Activated T-helper 2 cell treated with anti-CD3 and anti-CD28 coated beads, Interferon-gamma antibody, Interleukin-2, Interleukin-4, amounts not matched to agents 10 μg/mL and 5 μg/mL and 100 μg/mL, durations not matched to agents 14 hours and 24 hours and 36 hours (primary cell): ENCODE data around the gene MGLL. TPM values are rescaled to one million over a fixed set of nuclear protein-coding genes. Genes with fewer than 3 reads are reported as not detected.
"Not testable (repeated sequence)": the region's sequence is repeated elsewhere in the genome, so short reads cannot be mapped to it uniquely, and the experiment has no call there.

Experiments used
- DNase-seq: peaks from one replicate; pipeline ENCODE4 v3.0.0; 2021; ENCODE audit warnings: low spot score
- H3K27ac Mint-ChIP-seq: one replicate; pipeline ENCODE4 v1.8.0; 2021; ENCODE audit warnings: mixed read lengths
- H3K27me3 Mint-ChIP-seq: one replicate; pipeline ENCODE4 v1.8.0; 2021; ENCODE audit warnings: low read depth, mixed read lengths
- H3K36me3 Mint-ChIP-seq: one replicate; pipeline ENCODE4 v1.8.0; 2021; ENCODE audit warnings: low read depth, mixed read lengths
- H3K4me1 Mint-ChIP-seq: one replicate; pipeline ENCODE4 v1.8.0; 2021; ENCODE audit warnings: low read depth, mixed read lengths
- H3K4me3 Mint-ChIP-seq: one replicate; pipeline ENCODE4 v1.8.0; 2021; ENCODE audit warnings: low read depth, mild to moderate bottlenecking, moderate library complexity, mixed read lengths
- H3K9me3 Mint-ChIP-seq: one replicate; pipeline ENCODE4 v1.8.0; 2021; ENCODE audit warnings: mixed read lengths
- intact Hi-C: fragments of 100-400 bp; cut with micrococcal nuclease; formaldehyde crosslinking; loops from one replicate; pipeline ENCODE4 v1.15.1; 2023
- total RNA-seq: library from RNA; stranded (reverse); gene quantifications from 2 replicates; pipeline ENCODE4 v1.2.3, GENCODE V29; 2022

MGLL gene
- total RNA-seq, 1 donor from 2014 or later: 6.6 TPM

DNA sequence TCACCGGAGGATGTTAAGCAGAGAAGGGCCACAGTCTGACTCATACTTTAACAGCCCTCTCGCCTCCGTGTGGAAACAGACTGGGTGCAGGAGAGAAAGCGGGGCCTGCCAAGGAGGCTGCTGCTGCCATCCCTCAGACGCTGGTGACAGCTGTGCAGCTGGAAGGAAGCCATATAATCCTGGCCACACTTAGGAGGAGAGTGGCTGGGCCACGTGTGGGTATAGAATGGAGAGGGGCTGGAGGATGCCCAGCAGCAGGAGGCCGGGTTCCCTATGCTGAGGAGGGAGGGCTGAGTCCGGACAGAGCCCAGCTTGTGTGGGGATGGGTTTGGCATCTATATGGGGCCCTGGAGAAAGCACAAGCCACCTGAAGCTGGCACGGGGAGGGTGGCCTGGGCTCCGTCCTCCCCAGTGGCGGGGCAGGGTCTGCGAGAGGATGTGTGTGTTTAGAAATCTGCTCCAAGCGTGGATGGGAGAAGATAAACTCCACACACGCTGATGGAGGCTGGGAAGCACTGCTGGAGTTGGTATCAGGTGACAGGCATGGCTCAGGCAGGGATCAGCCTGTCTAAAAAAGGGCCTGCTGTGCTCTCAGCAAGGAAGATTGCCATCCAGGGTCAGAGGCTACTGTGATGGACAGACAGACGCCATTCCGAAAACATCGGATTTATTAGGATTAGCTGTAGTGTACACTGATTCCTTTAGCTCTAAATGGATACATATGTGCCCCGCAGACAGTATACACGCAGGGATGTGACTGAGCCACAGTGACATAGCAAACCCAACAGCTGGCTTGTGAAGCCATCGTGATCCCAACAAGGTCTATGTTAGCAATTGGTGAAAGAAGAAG, 133.7 kb downstream of the MGLL start:
- Mint-ChIP-seq H3K9me3 (no peaks in the 10 kb centered on the region), H3K4me1 (no peaks in the 10 kb centered on the region), H3K27ac (no peak overlapping the region), H3K36me3 (no peaks in the 10 kb centered on the region), H3K4me3 (no peak overlapping the region), H3K27me3 (no peaks in the 10 kb centered on the region)
- no peak for DNase-seq
- intact Hi-C loops: no loop called here

DNA sequence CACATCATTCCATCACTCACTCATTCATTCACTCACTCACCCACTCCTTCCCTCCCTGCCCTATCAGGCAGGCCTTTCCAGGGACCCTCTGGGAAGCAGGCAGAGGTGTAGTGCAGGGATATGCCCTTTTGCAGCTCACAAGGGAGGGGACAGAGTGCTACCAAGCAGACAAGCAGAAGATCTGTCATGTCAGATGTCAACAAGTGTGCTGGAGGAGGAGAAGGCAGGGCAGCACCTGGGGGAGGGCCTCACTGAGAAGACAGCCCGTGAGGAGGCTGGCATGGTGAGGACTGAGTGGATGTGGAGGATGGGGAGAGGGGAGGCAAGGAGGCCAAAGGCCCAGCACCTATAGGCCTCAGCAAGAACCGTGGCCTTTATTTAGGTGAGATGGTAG, 134.3 kb downstream of the MGLL start:
- intact Hi-C loops: no loop called here
- Mint-ChIP-seq H3K9me3 (no peaks in the 10 kb centered on the region), H3K27ac (no peak overlapping the region)

DNA sequence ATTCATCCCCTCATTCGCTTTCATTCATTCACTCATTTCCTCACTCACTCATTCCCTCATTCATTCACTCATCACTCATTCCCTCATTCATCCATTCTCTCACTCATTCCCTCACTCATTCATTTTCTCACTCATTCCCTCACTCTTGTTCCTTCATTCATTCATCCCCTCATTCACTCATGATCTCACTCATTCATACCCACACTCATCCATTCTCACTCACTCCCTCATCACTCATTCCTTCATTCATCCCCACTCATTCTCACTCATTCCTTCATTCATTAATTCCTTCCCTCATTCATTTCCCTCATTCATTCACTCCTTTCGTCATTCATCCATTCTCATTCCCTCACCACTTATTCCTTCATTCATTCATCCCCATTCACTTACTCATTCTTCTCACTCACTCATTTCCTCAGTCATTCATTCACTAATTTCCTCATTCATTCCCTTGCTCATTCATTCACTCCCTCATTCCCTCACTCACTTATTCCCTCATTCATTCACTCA, 135.0 kb downstream of the MGLL start:
- no peak for DNase-seq
- H3K9me3 Mint-ChIP-seq: no peaks in the 10 kb centered on the region
- no peaks in the 10 kb centered on the region for H3K4me1 Mint-ChIP-seq
- no peaks in the 10 kb centered on the region for H3K27me3 Mint-ChIP-seq
- H3K27ac Mint-ChIP-seq: no peak overlapping the region
- H3K4me3 Mint-ChIP-seq: no peak overlapping the region
- intact Hi-C loops: no loop called here
- H3K36me3 Mint-ChIP-seq: no peaks in the 10 kb centered on the region

More for the DNA sequence above, 134.3 kb downstream of the MGLL start:
- H3K27me3 Mint-ChIP-seq: no peaks in the 10 kb centered on the region
- no peaks in the 10 kb centered on the region for H3K4me1 Mint-ChIP-seq
- no peak overlapping the region for H3K4me3 Mint-ChIP-seq
- DNase-seq: no peak
- H3K36me3 Mint-ChIP-seq: no peaks in the 10 kb centered on the region

DNA sequence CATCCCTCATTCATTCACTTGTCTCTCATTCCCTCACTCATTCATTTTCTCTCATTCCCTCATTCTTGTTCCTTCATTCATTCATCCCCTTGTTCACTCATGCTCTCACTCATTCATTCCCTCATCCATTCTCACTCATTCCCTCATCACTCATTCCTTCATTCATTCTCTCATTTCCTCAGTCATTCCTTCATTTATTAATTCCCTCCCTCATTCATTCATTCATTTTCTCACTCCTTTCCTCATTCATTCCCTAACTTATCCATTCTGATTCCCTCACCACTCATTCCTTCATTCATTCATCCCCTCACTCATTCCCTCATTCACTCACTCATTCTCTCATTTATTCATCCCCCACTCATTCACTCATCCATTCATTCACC, 135.8 kb downstream of the MGLL start:
- H3K4me1 Mint-ChIP-seq: no peaks in the 10 kb centered on the region
- no peak for DNase-seq
- H3K27me3 Mint-ChIP-seq: no peaks in the 10 kb centered on the region
- H3K36me3 Mint-ChIP-seq: no peaks in the 10 kb centered on the region
- intact Hi-C loops: no loop called here
- H3K4me3 Mint-ChIP-seq: no peak overlapping the region
- no peaks in the 10 kb centered on the region for H3K9me3 Mint-ChIP-seq
- no peak overlapping the region for H3K27ac Mint-ChIP-seq

DNA sequence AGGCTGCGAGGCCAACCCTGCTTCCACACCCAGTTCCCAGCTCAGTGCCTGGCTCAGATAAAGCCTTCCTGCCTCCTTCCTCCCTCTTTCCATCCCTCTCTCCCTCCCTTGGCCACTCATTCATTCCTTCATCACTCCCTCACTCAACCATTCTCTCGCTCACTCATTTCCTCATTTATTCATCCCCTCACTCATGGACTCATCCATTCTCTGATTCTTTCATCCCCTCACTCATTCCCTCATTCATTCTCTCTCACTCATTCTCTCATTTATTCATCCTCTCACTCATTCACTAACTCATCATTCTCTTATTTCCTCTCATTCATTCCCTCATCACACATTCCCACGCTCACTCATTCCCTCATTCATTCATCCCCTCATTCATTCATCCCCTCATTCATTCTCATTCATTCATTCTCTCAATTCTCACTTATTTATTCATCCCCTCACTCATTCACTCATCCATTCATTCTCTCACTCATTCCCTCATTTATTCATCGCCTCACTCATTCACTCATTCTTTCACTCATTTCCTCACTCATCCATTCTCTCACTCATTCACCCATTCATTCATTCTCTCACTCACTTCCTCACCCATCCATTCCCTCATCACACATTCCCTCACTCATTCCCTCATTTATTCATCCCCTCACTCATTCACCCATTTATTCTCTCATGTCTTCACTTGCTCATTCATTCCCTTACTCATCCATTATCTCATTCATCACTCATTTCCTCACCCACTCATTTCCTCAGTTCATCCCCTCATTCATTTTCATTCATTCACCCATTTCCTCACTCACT, 136.4 kb downstream of the MGLL start:
- no peak overlapping the region for H3K4me3 Mint-ChIP-seq
- no peaks in the 10 kb centered on the region for H3K9me3 Mint-ChIP-seq
- H3K4me1 Mint-ChIP-seq: no peaks in the 10 kb centered on the region
- H3K27me3 Mint-ChIP-seq: no peaks in the 10 kb centered on the region
- no peak overlapping the region for H3K27ac Mint-ChIP-seq
- no peak for DNase-seq
- intact Hi-C loops: no loop called here
- no peaks in the 10 kb centered on the region for H3K36me3 Mint-ChIP-seq

DNA sequence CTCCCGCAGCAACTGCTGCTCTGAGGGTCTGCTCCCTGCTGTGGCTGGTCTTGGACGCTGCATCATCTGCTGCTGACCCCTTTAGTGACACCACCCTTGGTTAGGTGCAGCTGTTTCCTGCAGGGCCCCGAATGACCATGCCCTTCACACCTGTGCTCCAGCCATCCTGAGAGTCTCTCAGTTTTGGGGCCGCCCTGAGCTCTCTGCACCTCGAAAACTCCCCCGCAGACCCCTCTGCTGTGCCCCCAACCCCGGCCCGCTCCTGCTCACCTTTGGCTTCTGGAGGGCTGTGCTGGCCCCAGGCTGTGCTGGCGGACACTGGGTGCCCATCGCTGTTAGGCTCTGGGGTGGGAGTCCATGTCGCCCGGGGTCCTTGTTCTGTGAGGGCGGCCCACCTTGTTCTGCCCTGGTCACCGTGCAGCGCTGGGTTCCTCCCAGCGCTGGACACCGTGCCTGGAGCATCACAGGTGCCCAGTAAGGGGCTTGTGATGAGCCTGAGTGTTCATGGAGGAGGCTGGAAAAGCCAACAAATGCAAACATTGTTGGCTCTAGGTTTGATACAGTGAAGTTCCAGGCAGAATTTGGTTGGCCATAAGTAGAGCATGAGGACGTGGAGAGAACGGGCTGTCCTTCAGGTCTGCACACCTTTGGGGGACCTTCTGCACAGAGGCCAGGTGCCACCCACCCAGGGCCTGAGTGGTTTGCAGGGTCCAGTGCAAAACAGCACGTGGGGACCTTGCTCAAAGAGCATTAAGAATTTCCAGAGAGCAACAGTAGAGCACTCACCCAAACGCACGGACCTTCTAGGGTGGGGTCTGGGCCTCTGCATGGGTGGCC, 137.2 kb downstream of the MGLL start:
- intact Hi-C loops: no loop called here
- Mint-ChIP-seq H3K4me3 (no peak overlapping the region), H3K4me1 (no peaks in the 10 kb centered on the region), H3K9me3 (no peaks in the 10 kb centered on the region), H3K36me3 (no peaks in the 10 kb centered on the region), H3K27me3 (no peaks in the 10 kb centered on the region), H3K27ac (no peak overlapping the region)
- no peak for DNase-seq

DNA sequence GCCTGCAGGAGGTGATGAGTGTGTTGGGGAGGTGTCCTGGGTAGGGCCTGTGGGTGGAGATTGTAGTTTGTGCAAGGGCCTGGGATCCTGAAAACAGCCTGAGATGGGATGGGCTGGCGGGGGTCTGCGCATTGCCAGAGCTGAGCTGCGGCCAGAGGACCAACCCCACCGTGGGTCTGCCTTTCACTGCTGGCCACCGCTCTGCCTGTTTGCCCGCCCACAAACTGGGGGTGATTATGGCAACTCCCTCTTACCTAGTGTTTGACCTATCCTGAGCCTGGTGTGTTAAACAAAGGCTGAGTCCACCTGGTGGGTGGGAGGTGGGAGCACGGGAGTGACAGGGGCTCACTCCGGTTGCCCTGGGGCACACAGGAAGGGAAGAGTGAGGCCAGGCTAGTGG, 139.8 kb downstream of the MGLL start:
- no peak overlapping the region for H3K27ac Mint-ChIP-seq
- no peaks in the 10 kb centered on the region for H3K27me3 Mint-ChIP-seq
- H3K9me3 Mint-ChIP-seq: no peaks in the 10 kb centered on the region
- H3K36me3 Mint-ChIP-seq: no peaks in the 10 kb centered on the region
- H3K4me3 Mint-ChIP-seq: no peak overlapping the region
- H3K4me1 Mint-ChIP-seq: no peaks in the 10 kb centered on the region
- intact Hi-C loops: no loop called here
- no peak for DNase-seq

DNA sequence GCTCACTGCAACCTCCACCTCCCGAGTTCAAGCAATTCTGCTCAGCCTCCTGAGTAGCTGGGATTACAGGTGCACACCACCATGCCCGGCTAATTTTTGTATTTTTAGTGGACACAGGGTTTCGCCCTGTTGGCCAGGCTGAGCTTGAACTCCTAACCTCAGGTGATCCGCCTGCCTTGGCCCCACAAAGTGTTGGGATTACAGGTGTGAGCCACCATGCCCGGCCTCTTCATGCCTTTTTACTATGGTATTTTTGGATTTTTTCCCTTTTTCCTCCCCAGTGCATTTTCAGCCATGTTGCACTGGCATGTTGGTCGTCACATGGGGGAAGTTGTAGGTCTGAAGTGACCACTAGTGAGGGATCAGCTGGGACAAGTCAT, 140.2 kb downstream of the MGLL start:
- H3K4me3 Mint-ChIP-seq, H3K36me3 Mint-ChIP-seq, DNase-seq, H3K27ac Mint-ChIP-seq, H3K4me1 Mint-ChIP-seq, H3K27me3 Mint-ChIP-seq, intact Hi-C loops, H3K9me3 Mint-ChIP-seq: not testable (repeated sequence)

DNA sequence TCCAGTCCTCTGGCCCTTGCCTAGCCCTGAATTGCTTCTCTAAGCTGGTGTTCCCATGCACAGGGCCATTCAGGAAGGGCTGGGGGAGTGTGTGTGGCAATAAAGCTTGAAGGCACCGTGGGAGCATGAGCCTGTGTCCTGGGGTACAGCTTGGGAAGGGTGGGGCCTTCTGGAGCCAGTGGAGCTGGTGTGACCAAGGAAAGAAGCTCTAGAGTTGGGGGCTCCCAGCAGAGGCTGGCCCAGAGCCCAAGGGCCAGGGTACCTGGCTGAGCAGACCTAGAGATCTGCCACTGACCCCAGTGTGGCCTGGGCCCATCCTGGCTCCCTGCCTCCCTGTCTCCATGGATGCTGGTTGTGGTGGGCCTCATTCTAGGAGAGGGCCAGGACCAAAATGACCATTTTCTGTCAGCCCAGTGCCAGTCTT, 141.5 kb downstream of the MGLL start:
- H3K36me3 Mint-ChIP-seq: no peaks in the 10 kb centered on the region
- no peak overlapping the region for H3K4me3 Mint-ChIP-seq
- no peaks in the 10 kb centered on the region for H3K9me3 Mint-ChIP-seq
- DNase-seq: no peak
- no peaks in the 10 kb centered on the region for H3K4me1 Mint-ChIP-seq
- H3K27ac Mint-ChIP-seq: no peak overlapping the region
- H3K27me3 Mint-ChIP-seq: no peaks in the 10 kb centered on the region
- intact Hi-C loops: no loop called here

DNA sequence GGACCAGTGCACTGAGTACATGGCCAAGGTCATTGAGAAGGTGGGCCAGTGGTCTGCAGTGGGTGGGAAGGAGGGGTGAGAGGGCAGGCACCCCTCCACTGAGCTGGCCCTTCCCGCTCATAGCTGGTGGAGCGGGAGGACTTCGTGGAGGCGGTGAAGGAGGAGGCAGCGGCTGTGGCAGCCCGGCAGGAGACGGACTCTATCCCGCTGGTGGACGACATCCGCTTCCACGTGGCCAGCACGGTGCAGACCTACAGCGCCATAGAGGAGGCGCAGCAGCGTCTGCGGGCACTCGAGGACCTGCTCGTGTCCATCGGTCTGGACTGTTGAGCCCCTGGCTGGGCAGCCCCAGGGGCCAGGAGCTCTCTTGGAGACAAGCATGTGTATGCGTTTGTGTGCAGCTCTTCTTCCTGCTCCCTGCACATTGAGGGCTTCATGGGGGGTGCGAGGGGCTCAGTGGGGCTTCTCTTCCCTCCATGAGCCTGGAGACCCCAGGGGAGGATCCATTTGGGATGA, 142.1 kb downstream of the MGLL start:
- H3K27ac Mint-ChIP-seq: no peak overlapping the region
- no peak overlapping the region for H3K4me3 Mint-ChIP-seq
- H3K4me1 Mint-ChIP-seq: no peaks in the 10 kb centered on the region
- H3K9me3 Mint-ChIP-seq: no peaks in the 10 kb centered on the region
- no peaks in the 10 kb centered on the region for H3K27me3 Mint-ChIP-seq
- no peak for DNase-seq
- no peaks in the 10 kb centered on the region for H3K36me3 Mint-ChIP-seq
- intact Hi-C loops: no loop called here

DNA sequence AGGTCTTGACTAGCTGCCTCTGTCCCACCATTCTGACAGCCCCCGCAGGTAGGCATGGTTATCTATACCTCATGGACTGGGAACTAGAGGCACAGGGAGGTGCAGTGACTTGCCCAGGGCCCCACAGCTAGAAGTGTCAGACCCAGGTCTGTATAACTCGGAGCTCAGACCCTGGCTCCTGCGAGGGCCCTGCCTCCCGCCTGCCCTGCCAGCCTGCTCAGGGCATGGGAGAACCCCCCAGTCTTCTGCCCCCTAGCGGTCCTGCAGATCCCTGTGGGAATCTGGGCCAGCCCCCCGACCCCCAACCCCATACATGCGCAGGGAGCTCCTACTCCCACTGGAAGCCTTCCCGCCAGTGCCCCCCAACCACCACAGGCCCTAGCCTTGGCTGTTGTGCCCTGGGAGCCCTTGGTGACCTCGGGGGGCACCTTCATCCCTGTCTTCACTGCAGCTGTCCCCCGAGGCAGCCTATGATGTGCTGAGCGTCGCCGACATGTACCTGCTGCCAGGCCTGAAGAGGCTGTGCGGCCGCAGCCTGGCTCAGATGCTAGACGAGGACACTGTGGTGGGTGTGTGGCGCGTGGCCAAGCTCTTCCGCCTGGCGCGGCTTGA, 142.7 kb downstream of the MGLL start:
- Mint-ChIP-seq H3K36me3 (no peaks in the 10 kb centered on the region), H3K9me3 (no peaks in the 10 kb centered on the region), H3K27me3 (no peaks in the 10 kb centered on the region), H3K4me1 (peaks cover 1% of the 10 kb centered on the region), H3K4me3 (no peak overlapping the region), H3K27ac (no peak overlapping the region)
- intact Hi-C loops: no loop called here
- no peak for DNase-seq
